Progenitor cell of endocrine pancreas (in vitro differentiated cells): ENCODE measurements around the gene TFF2. TPM values are rescaled to one million over a fixed set of nuclear protein-coding genes. Genes with fewer than 3 reads are reported as not detected.
A peak's percentile ranks its signal among the peaks of the same experiment; 100 is the strongest.

Source experiments
- DNase-seq: peaks from one replicate; pipeline ENCODE4 v3.0.0; 2021; ENCODE audit warnings: low spot score; ENCODE audit not compliant: unreplicated experiment
- H3K27ac Mint-ChIP-seq: 2 replicates; pipeline ENCODE4 v1.8.0; 2021; ENCODE audit warnings: mild to moderate bottlenecking, moderate library complexity, mixed read lengths
- H3K27me3 Mint-ChIP-seq: 2 replicates; pipeline ENCODE4 v1.8.0; 2021; ENCODE audit warnings: mixed read lengths
- H3K36me3 Mint-ChIP-seq: 2 replicates; pipeline ENCODE4 v1.8.0; 2022; ENCODE audit warnings: mixed read lengths; ENCODE audit not compliant: insufficient read depth
- H3K4me1 Mint-ChIP-seq: 2 replicates; pipeline ENCODE4 v1.8.0; 2021; ENCODE audit warnings: low read depth, mixed read lengths
- H3K4me3 Mint-ChIP-seq: 2 replicates; pipeline ENCODE4 v1.8.0; 2021; ENCODE audit warnings: low read depth, mild to moderate bottlenecking, moderate library complexity, mixed read lengths
- H3K9me3 Mint-ChIP-seq: 2 replicates; pipeline ENCODE4 v1.8.0; 2021; ENCODE audit warnings: low read depth, mixed read lengths
- total RNA-seq: library from RNA; stranded (reverse); gene quantifications from 2 replicates; pipeline ENCODE4 v1.2.1, GENCODE V29; 2021
- TF ChIP-seq, protein P1 (sequence below): fragments of 200-600 bp; sonication (generic); IDR thresholded peaks from one replicate; pipeline ENCODE4 v1.5.0; 2021; ENCODE audit warnings: antibody characterized with exemption, mild to moderate bottlenecking; ENCODE audit not compliant: unreplicated experiment

The TFF2 gene
- total RNA-seq, 1 donor from 2014 or later: not detected

DNA sequence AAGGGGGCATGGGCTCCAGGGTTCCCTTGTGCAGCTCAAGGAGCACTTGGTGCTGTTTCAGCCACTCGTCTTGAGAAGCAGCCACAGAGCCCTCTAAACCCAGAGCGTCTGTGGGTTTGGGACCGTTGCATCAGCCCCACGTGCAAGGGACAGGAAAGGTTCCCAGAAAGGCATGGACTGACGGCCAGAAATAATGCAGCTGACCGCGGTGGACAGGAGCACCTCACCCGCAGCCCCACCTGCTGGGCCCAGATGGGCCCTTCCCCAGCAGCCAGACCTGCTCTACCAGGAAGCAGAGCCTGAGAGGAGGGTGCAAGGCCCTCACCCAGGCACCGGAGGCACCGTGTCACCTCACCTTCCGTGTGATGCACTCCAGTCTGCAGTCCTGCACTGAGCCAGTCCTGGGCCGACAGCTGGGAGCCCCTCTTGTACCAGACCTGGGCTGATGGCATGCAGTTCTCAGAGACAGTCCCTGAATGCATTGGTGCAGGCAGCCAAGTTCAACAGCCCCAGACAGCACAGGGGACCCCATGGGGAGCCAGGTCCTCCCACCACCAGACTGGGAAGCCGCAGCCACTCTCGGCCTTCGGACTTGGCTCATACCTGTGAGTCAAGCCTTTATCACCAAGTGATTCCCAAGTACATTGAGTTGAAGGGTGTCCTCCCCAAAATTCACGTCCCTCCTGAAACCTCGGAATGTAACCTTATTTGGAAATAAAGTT lies 30.8 kb downstream of the TFF2 start:
- no peak for DNase-seq
- Mint-ChIP-seq H3K27me3 (peaks cover 6% of the 10 kb centered on the region), H3K9me3 (no peaks in the 10 kb centered on the region), H3K36me3 (no peaks in the 10 kb centered on the region), H3K4me3 (no peak overlapping the region), H3K27ac (peak overlapping the region; percentile 46), H3K4me1 (peaks cover 13% of the 10 kb centered on the region)
- TF ChIP-seq, protein P1, sequence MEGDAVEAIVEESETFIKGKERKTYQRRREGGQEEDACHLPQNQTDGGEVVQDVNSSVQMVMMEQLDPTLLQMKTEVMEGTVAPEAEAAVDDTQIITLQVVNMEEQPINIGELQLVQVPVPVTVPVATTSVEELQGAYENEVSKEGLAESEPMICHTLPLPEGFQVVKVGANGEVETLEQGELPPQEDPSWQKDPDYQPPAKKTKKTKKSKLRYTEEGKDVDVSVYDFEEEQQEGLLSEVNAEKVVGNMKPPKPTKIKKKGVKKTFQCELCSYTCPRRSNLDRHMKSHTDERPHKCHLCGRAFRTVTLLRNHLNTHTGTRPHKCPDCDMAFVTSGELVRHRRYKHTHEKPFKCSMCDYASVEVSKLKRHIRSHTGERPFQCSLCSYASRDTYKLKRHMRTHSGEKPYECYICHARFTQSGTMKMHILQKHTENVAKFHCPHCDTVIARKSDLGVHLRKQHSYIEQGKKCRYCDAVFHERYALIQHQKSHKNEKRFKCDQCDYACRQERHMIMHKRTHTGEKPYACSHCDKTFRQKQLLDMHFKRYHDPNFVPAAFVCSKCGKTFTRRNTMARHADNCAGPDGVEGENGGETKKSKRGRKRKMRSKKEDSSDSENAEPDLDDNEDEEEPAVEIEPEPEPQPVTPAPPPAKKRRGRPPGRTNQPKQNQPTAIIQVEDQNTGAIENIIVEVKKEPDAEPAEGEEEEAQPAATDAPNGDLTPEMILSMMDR: peak; percentile 20

DNA sequence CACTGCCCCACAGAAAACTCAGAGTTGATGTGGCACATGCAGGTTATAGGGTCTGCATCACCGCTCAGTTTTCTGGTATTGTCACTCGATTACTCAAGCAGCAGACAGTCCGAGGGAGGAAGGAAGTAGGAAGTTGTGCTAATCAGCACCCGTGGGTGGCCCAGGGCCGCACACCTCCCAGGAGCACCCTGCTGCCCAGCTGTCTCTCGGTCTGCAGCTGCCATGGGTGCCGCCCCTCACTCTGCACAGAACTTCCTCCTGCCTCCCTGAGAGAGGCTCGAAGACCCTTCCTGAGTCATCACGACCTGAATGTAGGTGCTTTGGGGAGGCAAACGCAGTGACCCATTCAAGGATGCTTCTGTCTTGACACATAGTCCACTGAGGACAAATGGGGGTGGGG lies 31.4 kb downstream of the TFF2 start:
- Mint-ChIP-seq H3K27me3 (peaks cover 4% of the 10 kb centered on the region), H3K36me3 (no peaks in the 10 kb centered on the region), H3K9me3 (no peaks in the 10 kb centered on the region), H3K27ac (no peak overlapping the region), H3K4me3 (no peak overlapping the region), H3K4me1 (peaks cover 16% of the 10 kb centered on the region)
- no peak for DNase-seq
- TF ChIP-seq, protein P1: no peak

DNA sequence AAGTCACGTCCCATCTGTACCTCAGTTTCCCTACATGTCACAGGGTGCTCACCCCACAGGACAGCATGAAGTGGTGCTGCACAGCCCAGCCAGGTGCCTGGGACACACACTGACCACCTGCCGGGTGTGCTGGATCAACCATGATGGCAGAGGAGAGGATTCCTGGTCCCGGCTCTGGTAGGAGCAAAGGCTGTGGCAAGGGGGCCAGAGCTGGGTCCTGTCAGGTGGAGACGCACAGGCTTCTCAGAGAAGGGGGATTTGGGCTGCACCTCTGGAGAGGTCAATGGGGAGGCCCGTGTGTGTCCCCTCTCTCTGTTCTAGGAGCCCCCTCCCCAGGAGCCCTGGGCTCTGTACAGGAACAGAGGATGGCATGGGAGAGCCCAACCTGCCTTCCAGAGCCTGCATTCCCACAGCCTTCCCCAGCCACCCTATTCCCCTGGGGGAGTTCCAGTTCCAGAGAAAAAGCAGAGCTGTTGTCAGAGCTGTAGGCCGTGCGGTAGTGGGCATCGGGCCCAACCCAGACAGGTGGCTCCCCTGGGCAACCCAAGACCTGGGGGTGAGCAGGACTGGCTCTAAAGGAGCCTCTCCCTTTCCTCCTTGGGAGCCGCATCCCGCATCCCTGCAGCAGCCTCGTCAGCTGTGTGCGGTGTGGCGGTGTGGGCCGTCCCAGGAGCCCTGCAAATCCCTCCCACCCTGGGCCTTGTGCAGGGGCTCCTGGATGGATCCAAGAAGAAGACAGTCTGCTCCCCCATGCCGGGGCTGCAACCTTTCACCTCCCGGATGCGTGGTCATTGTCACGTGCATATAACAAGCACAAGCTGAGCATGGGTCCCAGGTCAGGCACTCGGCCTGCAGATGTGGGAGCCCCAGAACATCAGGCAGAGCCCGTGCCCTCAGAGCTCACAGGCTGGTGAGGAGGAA lies 32.7 kb downstream of the TFF2 start:
- H3K4me1 Mint-ChIP-seq: peaks cover 22% of the 10 kb centered on the region
- H3K27ac Mint-ChIP-seq: peak overlapping the region; percentile 49
- H3K36me3 Mint-ChIP-seq: no peaks in the 10 kb centered on the region
- TF ChIP-seq, protein P1: no peak
- no peak overlapping the region for H3K4me3 Mint-ChIP-seq
- DNase-seq: no peak
- no peaks in the 10 kb centered on the region for H3K27me3 Mint-ChIP-seq
- no peaks in the 10 kb centered on the region for H3K9me3 Mint-ChIP-seq

DNA sequence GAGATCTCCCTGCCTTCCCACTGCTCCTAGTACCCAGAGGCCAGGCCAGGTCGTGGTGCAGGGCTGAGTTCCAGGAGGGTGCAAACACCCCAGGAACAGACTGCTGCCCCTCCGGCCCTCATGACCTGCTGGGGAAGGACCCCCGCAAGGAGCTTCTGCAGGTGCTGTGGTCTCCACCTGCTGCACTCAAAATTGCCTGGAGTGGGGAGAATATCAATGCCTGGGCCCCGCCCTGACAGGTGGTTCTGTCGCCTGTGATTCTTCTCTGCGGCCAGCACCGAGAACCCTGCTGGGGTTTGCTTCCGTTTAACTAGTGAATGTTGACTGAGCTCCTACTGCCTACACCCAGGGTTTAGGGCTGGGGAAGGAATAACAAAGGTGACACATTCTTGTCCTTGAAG lies 33.5 kb downstream of the TFF2 start:
- Mint-ChIP-seq H3K4me3 (no peak overlapping the region), H3K27me3 (no peaks in the 10 kb centered on the region)
- no peak for DNase-seq

DNA sequence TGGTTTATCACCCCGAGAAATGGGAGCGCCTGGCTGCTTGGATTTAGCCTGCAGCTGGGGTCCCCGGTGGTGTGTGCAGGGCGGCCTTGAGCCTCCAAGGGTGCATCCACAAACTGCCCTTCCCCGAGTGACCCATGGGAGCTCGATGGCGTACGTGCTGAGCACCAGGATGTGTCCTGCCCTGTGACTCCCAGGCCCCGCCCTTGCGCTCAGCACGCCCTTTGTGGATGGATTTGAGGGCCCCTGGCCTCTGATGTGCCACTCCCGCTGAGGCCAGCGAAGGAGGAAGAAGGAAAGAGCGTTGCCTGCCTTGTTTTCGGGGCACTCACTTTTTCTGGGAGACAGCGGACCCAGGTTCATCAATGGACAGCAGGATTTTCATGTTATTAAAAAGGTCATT lies 33.9 kb downstream of the TFF2 start:
- Mint-ChIP-seq H3K4me1 (peaks cover 27% of the 10 kb centered on the region), H3K27me3 (no peaks in the 10 kb centered on the region), H3K36me3 (no peaks in the 10 kb centered on the region), H3K27ac (no peak overlapping the region), H3K4me3 (no peak overlapping the region), H3K9me3 (no peaks in the 10 kb centered on the region)
- no peak for DNase-seq
- TF ChIP-seq, protein P1: no peak

More for the DNA sequence above, 33.5 kb downstream of the TFF2 start:
- TF ChIP-seq, protein P1: no peak
- no peaks in the 10 kb centered on the region for H3K36me3 Mint-ChIP-seq
- H3K4me1 Mint-ChIP-seq: peaks cover 22% of the 10 kb centered on the region
- H3K9me3 Mint-ChIP-seq: no peaks in the 10 kb centered on the region
- peak overlapping the region; percentile 49 for H3K27ac Mint-ChIP-seq
